G401 (cell line): ENCODE data around the gene HSPB1. TPM values are rescaled to one million over a fixed set of nuclear protein-coding genes. Genes with fewer than 3 reads are reported as not detected.
"Not testable (repeated sequence)": the region's sequence is repeated elsewhere in the genome, so short reads cannot be mapped to it uniquely, and the experiment has no call there.

ENCODE experiments used
- DNase-seq: peaks from one replicate; pipeline ENCODE4 v3.0.0-alpha.2; 2015; ENCODE audit warnings: low spot score
- in situ Hi-C: cut with HindIII; loops from 2 replicates; pipeline ENCODE4 v1.10.0; 2016; ENCODE audit warnings: low sequenced_read_pairs, mixed read lengths
- total RNA-seq: library from RNA; depleted of rRNA; stranded (reverse); fragments of >200 nt; shearing (Covaris generic); gene quantifications from 2 replicates; pipeline ENCODE4 v1.2.3, GENCODE V29; 2014

The HSPB1 gene
- total RNA-seq, 1 experiment from 2014 or later, result 145 TPM

DNA sequence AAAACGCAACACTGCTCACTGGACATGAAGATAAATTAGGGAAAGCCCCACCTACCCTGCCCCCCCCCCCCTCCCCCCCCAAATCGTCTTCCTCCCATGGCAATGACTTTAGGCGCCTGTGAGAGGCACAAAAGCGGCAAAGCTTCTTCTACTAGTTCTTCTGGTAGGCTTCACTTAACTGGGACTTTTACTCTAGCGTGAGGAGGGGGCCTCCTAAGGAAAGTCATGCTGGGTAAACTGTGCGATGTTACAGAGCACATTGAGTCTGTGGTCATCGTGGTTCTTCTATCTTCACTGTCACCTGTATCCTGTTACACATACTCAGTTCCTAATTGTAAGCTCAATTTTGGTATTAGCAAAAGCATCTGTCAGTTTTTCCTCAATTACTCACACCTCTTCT, 25.1 kb downstream of the HSPB1 start:
- in situ Hi-C loops, result no loop called here
- no peak for DNase-seq

GRCh38 chr7:76328389-76328788, 25.9 kb downstream of the HSPB1 start:
- in situ Hi-C loops, result no loop called here
- no peak for DNase-seq

DNA sequence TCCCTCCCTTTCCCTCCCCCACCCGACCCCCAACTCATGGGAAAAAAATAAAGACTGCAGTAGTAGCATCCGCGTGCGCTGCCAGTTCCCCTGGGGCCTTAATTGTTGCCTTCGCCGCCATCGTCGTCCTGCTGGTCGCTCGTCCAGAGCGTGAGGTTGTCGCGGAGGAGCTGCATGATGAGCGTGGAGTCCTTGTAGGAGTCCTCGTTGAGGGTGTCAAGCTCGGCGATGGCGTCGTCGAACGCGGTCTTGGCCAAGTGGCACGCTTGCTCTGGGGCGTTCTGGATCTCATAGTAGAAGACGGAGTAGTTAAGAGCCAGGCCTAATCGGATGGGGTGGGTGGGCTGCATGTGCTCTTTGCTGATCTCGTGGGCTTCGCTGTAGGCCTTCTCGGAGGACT, 27.0 kb downstream of the HSPB1 start:
- in situ Hi-C loops, result no loop called here

DNA sequence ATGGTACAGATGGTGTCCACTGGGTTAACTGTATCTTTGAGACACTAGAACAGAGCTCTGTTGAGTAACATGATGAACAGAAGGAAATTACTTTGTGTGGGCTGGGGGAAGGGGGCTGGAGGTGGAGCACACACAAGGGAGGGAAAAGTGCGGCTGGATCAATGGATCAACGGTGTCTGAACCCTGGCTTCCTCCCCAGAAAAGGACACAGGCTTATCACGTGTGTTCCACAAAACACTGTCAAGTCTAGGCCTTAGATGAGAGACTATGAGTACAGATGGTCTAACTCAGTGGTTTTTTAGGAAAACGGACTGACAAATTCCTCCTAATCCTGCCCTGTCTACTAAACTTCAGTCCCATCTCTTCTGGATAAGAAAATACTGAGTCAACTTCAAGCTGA, 27.8 kb downstream of the HSPB1 start:
- DNase-seq, result no peak
- in situ Hi-C loops, result no loop called here

More for the DNA sequence above, 27.0 kb downstream of the HSPB1 start:
- DNase-seq, result no peak

- no peak for DNase-seq
- in situ Hi-C loops, result no loop called here
Measured at GRCh38 chr7:76330673-76331072, 28.2 kb downstream of the HSPB1 start.

DNA sequence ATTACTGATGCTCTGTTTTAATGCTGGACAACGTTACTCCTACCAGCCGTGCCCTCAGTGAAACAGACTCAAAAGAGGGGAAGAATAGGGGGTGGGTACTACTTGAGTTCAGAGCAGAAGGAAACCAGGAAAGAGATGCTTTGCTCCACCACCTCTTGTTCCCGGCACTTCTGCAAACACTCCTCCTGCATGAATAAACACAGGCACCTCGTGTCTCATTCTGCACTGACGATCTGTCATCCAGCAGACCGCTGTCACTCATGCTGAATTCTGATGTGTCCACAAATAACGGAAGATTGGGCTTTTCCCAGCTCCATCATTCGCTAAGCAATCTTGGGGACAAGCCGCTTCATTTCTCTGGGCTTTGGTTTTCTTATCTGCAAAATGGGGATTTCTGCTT, 29.6 kb downstream of the HSPB1 start:
- no peak for DNase-seq
- in situ Hi-C loops, result no loop called here

- DNase-seq, result peak; percentile 48
Measured at GRCh38 chr7:76333511-76334101, 31.1 kb downstream of the HSPB1 start.

GRCh38 chr7:76334320-76334967, 32.0 kb downstream of the HSPB1 start:
- DNase-seq, result no peak
- in situ Hi-C loops, result no loop called here

More at GRCh38 chr7:76333511-76334101, 31.1 kb downstream of the HSPB1 start:
- in situ Hi-C loops, result no loop called here

DNA sequence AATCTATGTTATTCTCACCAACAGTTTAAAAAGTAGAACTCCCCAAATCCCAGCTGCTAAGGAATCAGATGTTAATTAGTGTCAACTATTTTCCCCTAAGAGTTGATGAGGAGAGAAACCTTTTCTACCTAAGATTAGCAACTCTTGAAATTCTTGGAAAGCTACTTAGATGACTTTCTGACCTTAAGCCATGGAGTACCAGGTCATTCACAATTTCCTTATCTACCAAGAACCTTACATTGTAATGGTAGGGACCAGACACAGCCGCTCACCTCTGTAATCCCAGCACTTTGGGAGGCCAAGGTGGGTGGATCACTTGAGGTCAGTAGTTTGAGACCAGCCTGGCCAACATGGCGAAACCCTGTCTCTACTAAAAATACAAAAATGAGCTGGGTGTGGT, 32.9 kb downstream of the HSPB1 start:
- in situ Hi-C loops, result not testable (repeated sequence)

DNA sequence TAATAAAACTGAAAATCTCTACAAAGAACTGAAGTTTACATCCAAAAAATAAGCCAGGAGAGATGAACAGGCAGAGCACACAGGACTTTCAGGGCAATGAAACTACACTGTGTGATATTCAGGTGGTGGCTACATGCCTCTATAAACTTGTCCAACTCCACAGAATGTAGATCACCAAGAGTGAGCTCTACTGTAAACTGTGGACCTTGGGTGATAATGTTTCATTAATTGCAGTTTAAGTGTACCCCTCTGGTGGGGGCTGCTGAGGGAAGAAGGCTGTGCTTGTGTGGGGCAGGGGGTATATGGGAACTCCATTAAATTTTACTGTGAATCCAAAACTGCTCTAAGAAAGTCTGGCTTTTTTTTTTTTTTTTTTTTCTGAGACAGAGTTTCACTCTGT, 33.6 kb downstream of the HSPB1 start:
- in situ Hi-C loops, result no loop called here
- no peak for DNase-seq

More for the DNA sequence above, 32.9 kb downstream of the HSPB1 start:
- DNase-seq, result not testable (repeated sequence)

DNA sequence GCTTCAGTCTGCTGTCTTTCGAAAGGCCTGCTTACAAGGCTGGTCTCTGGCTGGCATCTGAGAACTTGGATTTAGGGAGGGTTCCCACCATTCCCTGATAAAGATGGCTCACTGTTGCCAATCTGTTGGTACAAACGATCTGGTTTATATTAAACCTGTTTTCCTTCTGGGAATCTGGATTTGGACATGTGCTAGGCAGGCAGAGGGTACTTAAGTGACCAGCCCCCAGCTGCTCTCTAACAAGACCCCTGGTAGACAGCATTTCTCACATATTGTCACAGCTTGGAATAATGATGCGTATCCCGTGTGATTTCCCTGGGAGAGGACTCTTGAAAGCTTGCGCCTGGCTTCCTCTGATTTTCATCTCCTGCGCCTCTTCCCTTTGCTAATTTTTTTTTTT, 34.7 kb downstream of the HSPB1 start:
- DNase-seq, result no peak
- in situ Hi-C loops, result no loop called here

DNA sequence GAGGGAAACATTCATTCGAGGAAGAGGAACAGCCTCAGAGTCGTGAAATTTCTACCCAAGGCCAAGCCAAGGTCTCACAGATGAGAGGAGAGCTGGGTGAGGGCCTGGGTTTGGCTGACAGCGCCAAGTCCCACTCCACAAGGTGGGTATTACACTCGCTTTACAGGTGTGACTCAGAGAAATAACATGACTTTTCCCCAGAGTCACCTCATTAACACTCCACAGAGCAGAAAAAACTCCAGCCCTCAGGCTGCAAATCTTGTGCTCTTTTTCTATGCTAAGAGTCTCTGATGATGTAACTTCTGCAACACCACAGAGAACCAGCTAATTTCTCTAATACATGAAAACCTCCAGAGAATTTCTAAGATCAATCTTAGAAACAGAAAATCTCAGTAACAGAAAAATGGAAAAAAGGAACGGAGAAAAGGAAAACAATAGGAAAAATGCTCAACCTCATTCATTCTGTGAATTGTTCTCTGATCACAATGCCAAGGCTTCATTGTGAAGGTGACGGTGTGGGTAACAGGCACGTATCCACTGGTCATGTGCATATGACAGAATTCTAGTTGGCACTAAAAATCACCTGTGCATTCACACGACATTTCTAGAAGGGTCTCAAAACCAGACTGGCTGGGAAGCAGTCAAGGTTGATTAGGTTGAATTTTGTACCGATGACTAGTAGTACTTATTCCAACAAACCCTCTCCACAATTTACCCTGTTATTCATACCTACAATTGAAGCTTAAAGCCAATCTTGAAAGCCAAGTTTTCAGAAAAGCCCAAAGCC, 36.0 kb downstream of the HSPB1 start:
- in situ Hi-C loops, result no loop called here
- no peak for DNase-seq

DNA sequence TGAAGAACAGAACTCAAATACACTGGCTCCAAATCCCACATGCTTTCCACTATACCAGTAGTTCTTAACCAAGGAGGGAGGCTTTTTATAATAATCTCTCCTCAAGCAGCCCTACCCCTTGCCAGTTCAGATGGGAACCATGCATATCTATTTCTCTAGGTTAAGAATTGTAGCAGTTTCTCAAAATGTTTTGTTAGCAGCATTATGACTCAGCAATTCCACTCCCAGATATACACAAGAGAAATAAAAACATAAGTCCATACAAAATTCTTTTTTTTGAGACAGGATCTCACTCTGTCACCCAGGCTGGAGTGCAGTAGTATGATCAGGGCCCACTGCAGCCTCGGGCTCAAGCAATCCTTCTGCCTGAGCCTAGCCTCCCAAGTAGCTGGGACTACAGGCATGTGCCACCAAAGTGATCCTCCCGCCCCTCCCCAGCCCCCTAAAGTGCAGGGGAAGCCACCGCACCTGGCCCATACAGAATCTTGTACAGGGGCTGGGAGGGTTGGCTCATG, 38.2 kb downstream of the HSPB1 start:
- DNase-seq, result no peak
- in situ Hi-C loops, result no loop called here

- in situ Hi-C loops, result no loop called here
- DNase-seq, result no peak
Measured at GRCh38 chr7:76342222-76342621, 39.7 kb downstream of the HSPB1 start.

- in situ Hi-C loops, result no loop called here
- DNase-seq, result no peak
Measured at GRCh38 chr7:76343294-76343930, 40.9 kb downstream of the HSPB1 start.

- no peak for DNase-seq
- in situ Hi-C loops, result no loop called here
Measured at GRCh38 chr7:76343931-76344321, 41.5 kb downstream of the HSPB1 start.

DNA sequence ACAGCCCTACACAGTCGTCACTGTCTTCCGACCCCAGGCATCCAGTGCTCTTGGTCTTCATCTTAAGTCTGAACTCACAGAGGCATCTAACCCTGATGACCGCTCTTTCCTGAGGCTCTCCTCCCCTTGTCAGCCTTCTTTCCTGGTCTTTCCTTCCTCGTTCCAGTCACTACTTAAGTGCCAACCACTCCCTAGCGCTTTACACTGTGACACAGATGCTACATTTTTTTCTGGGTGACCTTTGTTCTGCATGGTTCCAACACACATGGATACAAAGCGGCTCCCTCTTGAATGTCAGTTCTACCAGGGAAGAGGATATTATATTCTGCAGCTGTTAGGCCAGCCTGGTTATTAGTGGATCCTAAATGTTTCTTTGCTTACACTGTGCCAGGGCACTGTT, 43.6 kb downstream of the HSPB1 start:
- in situ Hi-C loops, result no loop called here
- no peak for DNase-seq

GRCh38 chr7:76346778-76347177, 44.3 kb downstream of the HSPB1 start:
- no peak for DNase-seq
- in situ Hi-C loops, result no loop called here

GRCh38 chr7:76347710-76348109, 45.2 kb downstream of the HSPB1 start:
- in situ Hi-C loops, result no loop called here
- DNase-seq, result no peak
